Measurements from ENCODE around the gene COA6.

GRCh38 chr1:234357831-234358230 lies 15.4 kb upstream of the COA6 start:
- TF ChIP-seq POLR2A (IDR thresholded peaks at IDR 0.05): no peak
- TF ChIP-seq CTCF (IDR thresholded peaks at IDR 0.05): no peak
